VCaP (cell line): ENCODE measurements around the gene KRTAP10-3.

Experiments
- H3K27ac ChIP-seq: fragments of 450-650 bp; 2 replicates; pipeline ENCODE4 v1.5.1; 2017
- TF ChIP-seq, protein P1 (sequence below): fragments of 450-650 bp; conservative IDR thresholded peaks from 2 replicates; pipeline ENCODE4 v1.5.1; 2017; ENCODE audit warnings: mild to moderate bottlenecking, moderate library complexity

KRTAP10-3 gene

DNA sequence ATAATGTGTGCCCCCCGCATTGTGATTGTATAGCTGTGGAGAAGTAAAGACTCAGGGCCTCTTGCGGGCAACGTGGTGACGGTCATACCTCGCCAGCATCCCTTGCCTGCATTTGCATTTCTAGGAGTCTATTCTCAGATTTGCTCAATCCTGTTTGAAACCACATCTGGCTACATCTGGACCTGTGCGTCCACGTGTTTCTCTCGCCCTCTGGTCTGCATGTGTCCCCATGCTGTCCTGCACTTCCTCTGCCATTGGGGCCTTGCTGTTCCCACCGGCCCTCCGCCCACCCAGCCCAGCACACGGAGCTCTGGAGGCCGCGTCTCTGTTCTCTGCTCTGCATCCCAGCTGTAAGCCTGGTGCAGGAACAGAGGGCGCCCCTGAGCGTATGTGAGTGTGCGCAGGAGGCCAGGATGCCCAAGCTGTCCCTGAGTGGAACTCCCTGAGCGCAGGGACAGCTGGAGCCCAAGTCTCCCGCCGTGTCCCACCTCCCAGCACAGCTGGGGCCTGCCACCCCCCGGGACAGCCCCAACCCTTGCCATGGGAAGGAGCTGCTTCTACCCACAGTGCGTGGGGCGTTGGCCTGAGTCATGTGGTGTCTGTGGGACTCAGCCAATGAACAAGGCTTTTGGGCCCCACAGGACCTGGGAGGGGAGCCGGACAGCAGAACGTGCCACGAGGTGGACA, 8.9 kb downstream of the KRTAP10-3 start:
- TF ChIP-seq, protein P1, sequence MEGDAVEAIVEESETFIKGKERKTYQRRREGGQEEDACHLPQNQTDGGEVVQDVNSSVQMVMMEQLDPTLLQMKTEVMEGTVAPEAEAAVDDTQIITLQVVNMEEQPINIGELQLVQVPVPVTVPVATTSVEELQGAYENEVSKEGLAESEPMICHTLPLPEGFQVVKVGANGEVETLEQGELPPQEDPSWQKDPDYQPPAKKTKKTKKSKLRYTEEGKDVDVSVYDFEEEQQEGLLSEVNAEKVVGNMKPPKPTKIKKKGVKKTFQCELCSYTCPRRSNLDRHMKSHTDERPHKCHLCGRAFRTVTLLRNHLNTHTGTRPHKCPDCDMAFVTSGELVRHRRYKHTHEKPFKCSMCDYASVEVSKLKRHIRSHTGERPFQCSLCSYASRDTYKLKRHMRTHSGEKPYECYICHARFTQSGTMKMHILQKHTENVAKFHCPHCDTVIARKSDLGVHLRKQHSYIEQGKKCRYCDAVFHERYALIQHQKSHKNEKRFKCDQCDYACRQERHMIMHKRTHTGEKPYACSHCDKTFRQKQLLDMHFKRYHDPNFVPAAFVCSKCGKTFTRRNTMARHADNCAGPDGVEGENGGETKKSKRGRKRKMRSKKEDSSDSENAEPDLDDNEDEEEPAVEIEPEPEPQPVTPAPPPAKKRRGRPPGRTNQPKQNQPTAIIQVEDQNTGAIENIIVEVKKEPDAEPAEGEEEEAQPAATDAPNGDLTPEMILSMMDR = no peak
- H3K27ac ChIP-seq = no peak overlapping the region

DNA sequence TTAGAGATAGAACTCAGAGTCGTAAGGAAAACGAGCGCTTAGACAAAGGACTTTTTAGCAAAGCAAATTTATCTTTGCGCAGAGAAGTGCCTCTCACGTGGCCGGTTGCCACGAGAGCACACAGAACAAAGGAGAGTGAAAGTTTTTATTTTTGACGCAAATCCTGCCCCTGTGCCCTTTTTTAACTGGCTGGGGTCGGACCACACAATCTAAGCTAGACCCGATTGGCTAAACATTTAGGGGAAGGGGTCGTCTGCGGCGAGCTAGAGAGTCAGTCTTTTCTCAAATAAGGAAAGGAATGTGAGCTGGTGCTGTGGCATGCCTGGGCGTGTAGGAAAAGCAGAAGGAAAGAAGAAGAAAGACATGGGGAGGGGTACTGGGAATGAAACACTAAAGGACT, 9.7 kb downstream of the KRTAP10-3 start:
- TF ChIP-seq, protein P1 = no peak
- H3K27ac ChIP-seq = no peak overlapping the region

DNA sequence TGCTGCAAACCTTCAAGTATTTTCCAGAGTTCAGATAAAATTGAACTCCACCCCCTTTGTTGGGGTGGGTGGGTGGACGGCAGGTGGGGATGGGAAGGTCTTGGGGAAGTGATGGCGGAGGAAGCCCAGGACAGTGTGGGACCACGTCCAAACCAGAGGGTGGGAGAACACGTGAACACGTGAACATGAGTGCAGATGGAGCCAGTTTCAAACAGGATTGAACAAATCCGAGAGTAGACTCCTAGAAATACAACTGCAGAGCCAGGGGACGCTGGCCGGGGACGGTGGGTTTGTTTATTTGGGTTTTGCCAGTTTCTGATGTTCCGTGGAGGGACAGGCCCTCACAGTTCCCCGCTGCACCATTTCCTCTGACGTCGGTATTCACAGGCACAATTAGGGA, 10.2 kb downstream of the KRTAP10-3 start:
- no peak overlapping the region for H3K27ac ChIP-seq
- TF ChIP-seq, protein P1 = no peak

DNA sequence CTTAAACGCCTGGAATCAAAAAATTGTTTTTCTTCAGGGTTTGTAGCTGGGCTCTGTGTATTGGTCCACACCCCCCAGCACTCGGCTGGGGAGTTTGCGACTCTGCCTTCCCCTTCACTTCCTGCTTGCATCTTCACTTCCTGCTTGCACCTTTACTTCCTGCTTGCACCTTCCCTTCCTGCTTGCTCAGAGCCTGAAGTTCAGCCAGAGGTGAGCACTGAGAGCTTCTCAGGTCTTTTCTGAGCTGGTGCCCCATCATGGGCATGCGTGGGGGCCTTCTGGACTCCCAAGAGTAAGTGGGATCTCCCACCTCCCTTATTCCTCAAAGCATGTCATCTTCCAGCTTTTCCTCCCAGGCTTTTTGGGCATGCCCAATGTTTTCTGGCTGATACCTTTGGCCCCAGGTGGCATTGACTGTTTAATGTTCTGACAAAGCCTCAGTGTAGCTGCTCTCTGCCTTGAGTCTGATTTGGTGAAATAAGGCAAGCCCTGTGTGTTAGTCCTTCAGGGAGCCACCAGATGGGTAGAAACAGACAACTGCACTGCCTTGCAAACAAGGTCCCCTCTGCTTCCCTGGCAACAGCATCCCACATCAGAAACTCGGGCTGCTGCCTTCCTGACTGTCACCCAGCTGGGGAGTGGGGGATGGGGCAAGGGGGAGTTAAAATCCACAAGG, 10.8 kb downstream of the KRTAP10-3 start:
- no peak overlapping the region for H3K27ac ChIP-seq
- TF ChIP-seq, protein P1 = no peak

DNA sequence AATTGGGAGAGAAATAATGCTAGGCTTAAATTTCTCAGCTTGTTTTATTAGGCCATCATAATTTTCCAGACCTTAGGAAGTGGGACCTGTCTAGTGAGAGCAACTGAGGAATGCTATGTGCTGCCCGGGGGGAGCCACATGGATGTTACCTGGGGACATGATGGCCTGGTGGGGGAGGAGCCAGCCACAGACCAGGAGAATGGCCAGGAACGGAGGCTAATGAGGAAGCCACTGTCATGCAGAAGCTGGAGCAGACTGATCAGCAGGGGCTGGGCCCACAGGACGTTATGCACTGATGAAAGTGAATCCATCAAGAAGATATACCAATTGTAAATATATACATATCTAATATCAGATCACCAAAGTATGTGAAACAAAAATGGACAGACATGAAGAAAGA, 14.0 kb downstream of the KRTAP10-3 start:
- H3K27ac ChIP-seq = no peak overlapping the region
- TF ChIP-seq, protein P1 = no peak

DNA sequence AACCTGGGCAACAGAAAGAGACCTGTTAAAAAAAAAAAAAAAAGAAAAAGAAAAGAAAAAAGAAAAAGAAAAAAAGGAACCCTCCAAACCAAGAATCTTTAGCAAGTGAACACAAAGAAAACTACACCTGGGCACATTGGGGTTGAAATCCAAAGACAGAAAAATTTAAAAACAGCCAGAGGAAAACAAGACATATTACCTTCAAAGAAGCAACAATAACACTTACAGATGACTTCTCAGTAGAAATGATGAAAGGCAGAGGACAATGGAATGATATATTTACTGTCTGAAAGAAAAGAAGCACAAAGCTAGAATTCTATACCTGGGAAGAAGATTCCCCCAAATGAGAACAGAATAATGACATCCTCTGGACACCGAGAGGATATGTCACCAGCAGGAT, 15.9 kb downstream of the KRTAP10-3 start:
- TF ChIP-seq, protein P1 = no peak
- no peak overlapping the region for H3K27ac ChIP-seq

DNA sequence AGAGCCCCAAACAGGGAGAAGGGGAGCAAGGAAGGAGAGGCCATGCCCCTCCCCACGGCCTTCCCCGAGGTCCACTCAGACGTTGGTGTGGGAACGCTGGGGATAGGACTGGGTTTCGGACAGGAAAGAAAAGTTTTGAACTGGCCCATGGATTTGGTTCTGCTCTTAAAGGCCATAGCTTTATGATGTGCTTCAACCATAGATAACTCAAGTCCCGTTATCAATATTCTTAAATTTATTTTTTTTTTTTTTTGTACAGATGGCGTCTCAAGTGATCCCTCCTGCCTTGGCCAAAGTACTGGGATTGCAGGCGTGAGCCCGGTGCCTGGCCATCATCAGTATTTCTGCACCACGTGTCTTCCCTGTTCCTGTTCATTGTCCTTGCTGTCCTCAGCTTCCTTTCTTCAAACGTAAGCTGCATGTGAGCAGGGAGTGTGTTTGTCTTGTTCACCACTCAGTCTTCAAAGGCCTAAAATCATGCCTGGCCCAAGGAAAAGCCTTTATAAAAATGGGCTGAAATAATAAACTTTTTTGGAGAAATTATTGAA, 17.8 kb downstream of the KRTAP10-3 start:
- H3K27ac ChIP-seq = no peak overlapping the region
- TF ChIP-seq, protein P1 = no peak
